ENCODE data around the gene OR6C65. TPM values are rescaled to one million over a fixed set of nuclear protein-coding genes. Genes with fewer than 3 reads are reported as not detected.
"Not testable (repeated sequence)": the region's sequence is repeated elsewhere in the genome, so short reads cannot be mapped to it uniquely, and the experiment has no call there.

The OR6C65 gene
- not detected in 2 replicates for total RNA-seq (2014; rRNA removed; shearing (Covaris generic))

DNA sequence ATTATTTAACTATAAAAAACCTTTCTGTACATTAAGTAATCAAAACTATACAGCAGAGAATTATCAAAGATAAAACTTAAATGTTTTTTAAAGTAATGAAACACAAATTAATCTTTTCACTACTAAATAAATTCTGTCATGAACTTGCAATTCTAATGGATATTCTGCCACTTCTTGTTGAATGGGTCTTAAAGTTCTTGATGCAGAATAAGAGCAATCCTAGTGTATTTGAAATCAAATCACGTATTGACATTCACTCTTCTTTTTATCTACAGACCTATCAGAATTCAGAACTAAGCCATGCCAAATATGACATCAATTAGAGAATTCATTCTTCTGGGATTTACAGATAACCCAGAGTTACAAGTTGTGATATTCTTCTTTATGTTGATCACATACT lies at the start of gene OR6C65:
TSS of gene OR6C65 (plus strand) at position 301 of the 400 bp plus-strand sequence. CDS start at position 301, 0 bp downstream.
- DNase-seq (ENCODE audit: low read depth), result no peak

DNA sequence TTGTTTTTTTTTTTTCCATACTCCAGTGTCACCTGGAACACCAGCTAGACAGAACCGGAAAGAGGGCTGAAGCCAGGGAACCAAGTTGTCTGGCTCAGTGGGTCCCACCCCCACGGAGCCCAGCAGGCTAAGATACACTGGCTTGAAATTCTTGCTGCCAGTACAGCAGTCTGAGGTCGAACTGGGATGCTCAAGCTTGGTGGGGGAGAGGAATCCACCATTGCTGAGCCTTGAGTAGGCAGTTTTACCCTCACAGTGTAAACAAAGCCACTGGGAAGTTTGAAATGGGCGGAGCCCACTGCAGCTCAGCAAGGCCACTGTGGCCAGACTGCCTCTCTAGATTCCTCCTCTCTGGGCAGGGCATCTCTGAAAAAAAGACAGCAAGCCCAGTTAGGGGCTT lies 45.0 kb upstream of the OR6C65 start:
- DNase-seq (ENCODE audit: low read depth), result not testable (repeated sequence)

DNA sequence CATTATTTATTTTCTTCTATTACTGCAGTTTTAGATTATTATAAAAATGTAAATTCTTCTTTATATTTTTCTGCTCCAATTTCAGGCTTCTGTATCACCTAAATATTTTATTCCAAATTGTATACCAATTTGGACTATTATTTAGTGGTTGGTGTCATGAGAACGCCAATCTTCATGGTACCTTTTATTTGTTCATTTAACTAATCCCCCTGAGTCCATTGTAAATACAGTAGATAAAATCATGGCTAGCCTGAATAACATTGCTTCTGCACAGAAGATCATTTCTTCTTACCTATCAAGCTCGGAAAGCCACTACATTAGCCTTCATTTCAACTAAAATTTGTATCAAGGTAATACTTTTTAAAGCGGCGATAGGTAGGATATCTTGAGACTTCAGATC lies 37.7 kb upstream of the OR6C65 start, which contains the start of gene OR6C75:
TSS of gene OR6C75 (plus strand) at position 301 of the 400 bp plus-strand sequence. CDS start 2,136 bp downstream, outside the sequence.
- DNase-seq (ENCODE audit: low read depth), result no peak

DNA sequence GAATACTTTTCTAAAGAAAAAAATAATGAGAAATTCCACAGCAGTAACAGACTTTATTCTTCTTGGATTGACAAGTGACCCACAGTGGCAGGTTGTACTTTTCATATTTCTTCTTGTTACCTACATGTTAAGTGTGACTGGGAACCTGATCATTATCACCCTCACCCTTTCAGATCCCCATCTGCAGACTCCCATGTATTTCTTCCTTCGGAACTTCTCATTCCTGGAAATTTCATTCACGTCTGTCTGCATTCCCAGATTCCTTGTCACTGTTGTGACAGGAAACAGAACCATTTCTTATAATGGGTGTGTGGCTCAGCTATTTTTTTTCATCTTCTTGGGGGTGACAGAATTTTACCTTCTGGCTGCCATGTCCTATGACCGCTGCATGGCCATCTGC lies 35.2 kb upstream of the OR6C65 start:
- DNase-seq (ENCODE audit: low read depth), result no peak

DNA sequence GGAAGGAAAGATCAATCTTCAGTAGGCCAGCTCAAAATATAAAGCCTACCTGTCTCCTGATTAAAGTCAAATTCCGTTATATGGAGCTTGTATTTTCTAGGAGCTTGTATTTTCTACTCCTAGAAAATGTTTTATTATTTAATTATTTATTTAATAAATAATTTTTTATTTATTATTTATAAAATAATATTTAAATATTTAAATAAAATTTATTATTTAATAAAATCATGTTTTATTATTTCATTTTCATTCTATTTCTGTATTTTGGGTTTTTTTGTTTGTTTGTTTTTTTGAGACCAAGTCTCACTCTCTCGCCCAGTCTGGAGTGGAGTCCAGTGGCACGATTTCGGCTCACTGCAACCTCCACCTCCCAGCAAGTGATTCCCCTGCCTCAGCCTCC lies 27.8 kb upstream of the OR6C65 start:
- no peak for DNase-seq (ENCODE audit: low read depth)

DNA sequence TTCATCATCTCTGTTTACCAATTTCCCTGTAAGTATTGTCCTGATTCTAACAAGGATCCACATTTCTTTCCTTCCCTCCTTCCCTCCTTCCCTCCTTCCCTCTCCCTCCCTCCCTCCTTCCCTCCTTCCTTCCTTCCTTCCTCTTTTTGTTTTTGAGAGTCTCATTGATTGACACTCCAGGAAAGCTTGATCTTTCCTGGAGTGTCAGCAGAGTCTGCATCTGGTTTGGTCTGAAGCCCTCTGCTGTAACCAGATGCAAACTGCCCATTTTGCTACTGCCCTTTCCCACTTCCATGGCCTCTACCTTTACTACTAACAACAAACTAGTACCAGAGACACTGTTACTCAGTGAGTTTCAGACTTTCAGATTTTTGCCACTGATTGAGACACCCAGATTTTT lies 14.4 kb upstream of the OR6C65 start:
- no peak for DNase-seq (ENCODE audit: low read depth)

DNA sequence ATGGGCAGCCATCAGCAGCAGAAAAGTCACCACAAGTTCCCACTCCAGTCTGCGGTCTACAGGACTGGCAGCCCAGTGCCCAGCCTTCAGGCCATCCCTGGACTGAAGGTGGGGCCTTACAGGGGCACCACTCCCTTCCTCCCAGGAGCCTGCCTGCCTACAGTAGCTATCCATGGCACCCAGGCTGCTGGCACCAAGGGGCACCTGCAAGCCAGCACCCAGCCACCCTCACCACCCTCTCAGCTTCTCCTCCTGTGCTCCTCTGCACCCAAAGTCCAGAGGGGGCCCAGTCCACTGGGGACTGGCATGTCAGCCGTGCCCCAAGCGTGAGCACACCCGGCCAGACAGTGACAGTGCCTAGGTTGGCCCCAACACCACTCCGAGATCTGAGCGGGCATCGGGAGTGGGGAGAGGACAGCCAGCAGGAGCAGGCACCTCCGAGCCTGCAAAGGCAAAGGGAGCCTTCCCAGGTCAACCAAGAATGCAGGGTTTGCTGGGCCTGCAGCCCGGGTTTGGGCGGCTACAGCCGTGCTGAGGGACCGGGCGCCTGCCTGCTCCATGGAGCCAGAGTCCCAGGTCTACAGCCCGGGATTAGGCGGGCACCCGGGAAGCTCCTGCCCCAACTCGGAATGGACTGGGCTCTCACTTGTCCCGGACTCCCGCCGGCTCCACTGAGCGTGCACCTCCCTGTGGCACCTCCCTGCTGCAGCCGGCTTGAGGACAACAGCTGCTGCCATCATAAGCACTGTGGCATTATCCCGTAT lies 8.1 kb upstream of the OR6C65 start:
- DNase-seq (ENCODE audit: low read depth), result no peak

DNA sequence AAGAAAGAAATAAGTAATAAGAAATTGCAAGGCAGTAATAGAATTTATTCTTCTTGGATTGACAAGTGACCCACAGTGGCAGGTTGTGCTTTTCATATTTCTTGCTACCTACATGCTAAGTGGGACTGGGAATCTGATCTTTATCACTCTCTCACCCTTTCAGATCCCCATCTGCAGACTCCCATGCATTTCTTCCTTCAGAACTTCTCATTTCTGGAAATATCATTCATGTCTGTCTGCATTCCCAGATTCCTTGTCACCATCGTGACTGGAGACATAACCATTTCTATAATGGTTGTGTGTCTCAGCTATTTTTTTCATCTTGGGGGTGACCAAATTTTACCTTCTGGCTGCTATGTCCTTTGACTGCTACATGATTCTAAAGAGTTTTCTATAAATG lies 4.0 kb upstream of the OR6C65 start:
- DNase-seq (ENCODE audit: low read depth), result no peak

DNA sequence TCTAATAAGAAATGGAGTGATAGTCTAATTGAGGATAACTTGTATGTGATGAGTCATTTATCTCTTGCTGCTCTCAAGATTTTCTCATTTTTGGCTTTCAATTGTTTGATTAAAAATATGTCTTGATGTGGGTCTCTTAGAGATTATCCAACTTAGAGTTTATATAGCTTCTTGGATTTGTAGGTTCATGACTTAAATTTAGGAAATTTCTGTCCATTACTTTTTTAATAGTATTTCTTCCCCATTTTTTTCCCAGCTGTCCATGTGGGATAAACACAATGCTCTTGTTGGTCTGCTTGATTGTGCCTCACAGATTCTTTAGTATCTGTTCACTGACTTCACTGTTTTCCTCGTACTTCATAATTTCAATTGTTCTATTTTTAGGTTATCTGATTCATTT lies 7.5 kb downstream of the OR6C65 start:
- no peak for DNase-seq (ENCODE audit: low read depth)

DNA sequence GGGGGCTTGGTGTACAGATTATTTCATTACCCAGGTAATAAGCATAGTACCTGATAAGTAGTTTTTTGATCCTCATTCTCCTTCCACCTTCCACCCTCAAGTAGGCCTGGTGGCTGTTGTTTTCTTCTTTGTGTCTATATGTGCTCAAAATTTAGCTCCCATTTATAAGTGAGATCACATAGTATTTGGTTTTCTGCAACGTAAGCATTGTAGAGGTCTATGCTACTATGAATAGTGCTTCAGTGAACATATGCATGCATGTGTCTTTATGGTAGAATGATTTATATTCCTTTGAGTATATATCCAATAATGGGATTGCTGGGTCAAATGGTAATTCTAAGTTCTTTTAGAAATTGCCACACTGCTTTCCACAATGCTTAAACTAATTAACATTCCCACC lies 8.8 kb downstream of the OR6C65 start:
- DNase-seq (ENCODE audit: low read depth), result not testable (repeated sequence)

DNA sequence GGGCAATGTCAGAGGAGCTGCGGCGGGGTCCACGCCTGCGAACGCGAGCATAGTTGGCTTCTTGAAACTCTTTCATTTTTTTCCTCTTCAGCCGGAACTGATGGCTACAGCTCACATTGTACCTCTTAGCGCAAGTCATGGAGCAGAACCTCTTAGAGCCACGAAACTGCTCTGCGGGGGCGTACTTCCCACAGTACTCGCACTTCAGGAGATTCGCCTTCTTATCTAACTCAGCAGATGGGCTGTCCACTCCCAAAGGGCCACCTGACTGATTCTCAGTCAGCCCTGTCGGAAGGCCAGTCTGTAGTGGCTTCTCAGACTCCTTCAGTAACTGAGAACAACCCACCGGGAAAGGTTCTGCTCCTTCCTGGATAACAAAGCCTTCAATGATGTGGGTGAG lies 11.8 kb downstream of the OR6C65 start:
- not testable (repeated sequence) for DNase-seq (ENCODE audit: low read depth)

DNA sequence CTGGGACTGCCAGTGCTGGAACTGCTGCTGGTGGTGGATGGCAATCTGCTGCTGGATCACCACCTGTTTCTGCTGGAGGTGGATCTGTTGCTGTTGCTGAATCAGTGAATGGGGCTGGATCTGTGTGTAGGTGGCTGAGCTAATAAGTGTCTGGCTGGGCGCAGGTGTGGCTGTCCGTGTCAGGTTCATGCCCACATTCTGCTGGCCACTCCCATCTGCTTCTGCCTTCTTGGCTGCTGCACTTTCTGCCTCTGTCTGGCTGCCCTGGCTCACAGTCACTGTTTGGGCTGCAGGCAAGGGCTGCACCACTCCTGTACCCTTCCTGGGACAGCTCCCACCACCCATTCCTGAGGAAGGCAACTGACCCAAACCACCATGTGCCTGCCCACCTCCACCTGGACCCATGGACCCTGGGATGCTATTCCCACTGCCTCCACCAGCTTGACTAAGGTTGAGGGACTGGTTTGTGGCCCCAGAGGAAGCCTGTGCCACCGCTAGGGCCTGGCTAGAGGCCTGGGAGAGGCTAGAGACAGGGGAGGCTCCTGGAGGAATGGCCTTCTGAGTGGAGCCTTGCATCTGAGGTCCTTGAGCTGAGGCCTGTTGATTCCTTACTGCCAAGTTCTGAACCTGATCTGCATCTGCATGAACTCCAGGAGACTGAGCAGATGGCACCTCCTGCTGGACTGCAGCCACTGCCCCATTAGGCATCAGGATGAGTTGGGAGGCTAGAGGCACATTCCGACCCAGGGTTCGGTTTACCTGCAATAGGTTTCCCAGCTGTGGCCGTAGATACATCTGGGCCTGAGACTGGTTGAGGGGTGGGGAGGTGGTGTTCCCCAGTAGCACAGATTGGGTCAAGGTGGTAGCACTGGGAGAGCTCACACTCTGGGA lies 13.4 kb downstream of the OR6C65 start:
- DNase-seq (ENCODE audit: low read depth), result not testable (repeated sequence)

DNA sequence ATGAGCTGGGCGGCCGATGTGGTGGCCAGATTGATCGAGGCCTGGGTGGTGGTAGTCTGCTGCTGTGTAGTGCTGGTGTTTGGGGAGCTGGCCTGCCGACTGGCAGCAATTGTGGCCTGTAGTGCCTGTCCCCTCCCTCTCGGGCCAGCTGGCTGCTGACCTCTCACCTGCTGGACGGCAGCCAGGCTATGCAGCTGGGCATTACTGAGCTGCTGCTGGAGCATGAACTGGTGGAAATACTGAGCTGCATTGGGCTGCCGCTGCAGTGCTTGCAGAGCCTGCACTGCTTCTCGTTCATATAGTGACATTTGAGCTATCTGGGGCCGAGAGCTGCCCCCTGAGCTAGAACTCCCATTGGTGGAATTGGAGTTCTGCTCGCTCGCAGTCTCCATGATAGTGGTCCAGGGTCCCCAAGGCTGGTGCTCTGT lies 14.1 kb downstream of the OR6C65 start:
- not testable (repeated sequence) for DNase-seq (ENCODE audit: low read depth)

DNA sequence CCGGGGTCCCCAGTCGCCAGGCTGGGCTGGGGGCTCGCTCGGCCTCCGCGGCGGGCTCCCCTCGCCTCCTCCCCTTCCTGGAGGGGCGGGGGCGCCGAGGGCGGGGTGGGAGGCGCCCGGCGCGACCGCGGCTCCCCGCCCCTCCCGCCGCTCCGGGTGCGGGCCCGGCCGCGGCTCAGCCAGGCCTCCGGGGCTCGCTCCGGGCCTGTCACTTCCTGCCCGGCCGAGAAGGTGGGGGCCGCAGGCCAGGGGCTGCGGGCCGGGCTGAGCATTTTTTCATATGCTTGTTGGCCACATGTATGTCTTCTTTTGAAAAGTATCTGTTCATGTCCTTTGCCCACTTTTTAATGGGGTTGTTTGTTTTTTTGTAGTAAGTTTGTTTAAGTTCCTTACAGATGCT lies 14.6 kb downstream of the OR6C65 start:
- DNase-seq (ENCODE audit: low read depth), result not testable (repeated sequence)

DNA sequence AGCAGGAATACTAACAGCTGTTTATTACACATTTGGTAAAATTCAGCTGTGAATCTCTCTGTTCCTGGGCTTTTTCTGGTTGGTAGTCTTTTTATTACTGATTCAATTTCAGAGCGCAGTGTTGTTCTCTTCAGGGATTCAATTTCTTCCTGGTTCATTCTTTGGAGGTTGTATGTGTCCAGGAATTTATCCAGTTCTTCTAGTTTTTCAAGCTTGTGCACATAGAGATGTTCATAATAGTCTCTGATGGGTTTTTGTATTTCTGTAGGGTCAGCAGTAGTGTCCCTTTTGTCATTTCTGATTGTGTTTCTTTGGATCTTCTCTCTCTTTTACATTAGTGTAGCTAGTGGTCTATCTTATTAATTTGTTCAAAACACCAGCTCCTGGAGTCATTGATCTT lies 16.6 kb downstream of the OR6C65 start:
- no peak for DNase-seq (ENCODE audit: low read depth)

DNA sequence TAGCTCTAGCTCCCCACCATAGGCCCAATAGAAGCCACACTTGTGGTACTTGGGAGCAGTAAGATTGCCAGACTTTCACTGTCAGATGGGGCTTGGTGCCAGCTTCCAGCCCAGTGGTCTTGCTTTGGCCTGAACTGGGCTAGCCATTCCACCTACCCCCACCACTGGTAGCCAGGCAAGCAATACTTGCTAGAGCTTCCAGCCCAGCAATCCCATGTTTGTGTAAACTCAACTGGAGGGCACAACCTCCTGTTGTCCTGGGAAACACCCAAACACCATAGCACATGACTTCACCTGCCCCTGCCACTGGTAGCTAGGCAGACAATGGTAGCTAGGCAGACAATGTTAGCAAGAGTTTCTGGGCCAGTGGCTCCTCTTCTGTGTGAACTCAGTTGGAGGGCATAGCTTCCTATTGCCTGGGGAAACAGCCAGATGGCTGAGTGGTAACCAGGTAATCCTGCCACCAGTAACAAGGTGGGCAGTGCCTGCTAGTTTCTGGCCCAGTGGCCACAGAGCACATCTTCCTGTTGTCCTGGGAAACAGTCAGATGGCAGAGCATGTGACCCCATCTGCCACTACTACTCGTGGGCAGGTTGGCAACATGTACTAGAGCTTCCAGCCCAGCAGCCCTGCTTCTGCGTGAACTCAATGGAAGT lies 20.1 kb downstream of the OR6C65 start:
- no peak for DNase-seq (ENCODE audit: low read depth)

DNA sequence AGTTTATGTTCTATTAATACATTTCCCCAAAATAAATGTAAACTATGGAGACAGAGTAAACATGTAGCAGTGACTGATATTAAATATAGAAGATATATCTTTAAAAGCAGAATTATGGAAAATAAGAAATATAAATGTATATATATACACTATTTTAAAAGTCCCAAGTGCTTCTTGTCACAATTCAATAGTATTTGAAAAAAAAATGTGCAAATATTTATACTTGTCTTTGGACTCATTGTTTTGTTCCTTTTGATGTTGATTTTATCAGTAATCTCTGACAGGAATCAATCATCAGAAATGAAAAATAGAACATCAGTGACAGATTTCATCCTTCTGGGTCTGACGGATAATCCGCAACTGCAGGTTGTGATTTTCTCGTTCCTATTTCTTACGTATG lies 25.6 kb downstream of the OR6C65 start, which contains the start of gene OR6C76:
TSS of gene OR6C76 (plus strand) at position 301 of the 400 bp plus-strand sequence. CDS start at position 301, 0 bp downstream.
- DNase-seq (ENCODE audit: low read depth), result no peak

DNA sequence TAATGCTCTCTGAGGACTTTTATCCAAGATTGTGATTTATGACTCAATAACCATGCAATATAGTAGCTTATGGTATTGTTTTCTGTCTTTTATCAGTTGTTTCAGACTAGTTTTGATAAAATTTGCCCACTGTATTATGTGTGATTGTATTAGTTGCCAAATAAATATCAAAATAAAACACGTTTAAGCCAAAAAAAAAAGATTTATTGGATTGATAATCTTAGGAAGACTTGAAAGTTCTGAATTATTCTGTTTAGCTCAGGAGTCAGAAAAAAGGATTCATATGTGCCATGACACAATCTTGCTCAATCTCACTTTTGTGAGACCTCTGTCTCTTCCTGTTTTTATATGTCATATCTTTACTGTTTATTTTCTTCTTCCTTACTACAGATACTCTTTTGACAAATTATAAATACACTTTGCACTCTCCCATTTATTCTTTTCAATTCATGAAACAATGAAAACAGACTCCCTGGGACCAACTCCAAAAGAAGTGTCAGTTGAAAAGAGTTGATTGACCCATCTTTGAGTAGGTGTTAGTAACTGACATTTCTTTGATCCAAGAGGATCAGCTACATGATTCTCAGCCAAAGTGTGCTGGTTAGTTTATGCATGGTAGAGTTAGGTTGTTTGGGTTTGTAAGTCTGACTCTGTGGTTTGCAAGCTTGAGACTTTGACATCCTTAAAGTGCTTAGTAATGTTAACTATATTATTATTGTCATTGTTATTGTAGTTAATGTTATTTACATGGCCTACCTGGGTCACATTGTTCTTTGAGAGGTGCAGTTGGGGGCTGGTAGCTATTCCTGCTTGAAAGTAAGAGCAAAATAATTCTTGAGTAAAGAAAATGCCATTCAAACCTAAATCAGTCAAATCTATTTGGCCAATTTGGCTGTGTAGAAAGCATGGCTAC lies 28.3 kb downstream of the OR6C65 start:
- DNase-seq (ENCODE audit: low read depth), result no peak

DNA sequence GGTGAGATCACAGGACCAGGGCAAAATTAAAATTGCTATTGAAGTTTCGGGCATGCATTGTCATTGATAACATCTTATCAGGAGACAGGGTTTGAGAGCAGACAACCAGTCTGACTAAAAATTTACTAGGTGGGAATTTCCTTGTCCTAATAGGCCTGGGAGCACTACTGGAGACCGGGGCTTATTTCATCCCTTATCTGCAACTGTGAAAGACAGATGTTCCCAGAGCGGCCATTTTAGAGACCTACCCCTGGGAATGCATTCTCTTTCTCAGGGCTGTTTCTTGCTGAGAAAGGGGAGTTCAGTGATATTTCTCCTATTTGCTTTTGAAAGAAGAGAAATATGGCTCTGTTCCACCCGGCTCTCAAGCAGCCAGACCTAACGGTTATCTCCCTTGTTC lies 40.9 kb downstream of the OR6C65 start:
- not testable (repeated sequence) for DNase-seq (ENCODE audit: low read depth)

DNA sequence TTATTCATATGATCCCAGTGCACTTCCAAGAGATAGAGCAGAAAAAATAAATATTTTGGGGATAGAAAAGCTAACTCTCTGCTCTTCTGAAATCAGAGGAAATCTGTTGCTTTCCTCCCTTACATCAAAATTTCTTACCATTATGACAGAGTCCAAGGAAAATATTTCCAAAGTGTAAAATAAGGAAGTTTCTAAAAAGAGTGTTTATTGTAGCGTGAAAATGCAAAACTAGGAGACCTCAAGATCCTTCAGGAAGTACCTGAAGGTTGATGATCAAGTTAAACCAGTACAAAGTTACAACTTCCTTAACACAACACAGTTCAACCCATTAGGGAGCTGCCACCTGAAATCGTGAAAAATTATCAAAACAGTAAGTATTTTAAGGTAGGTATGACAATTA lies 43.4 kb downstream of the OR6C65 start, which contains the start of gene OR6C2:
TSS of gene OR6C2 (plus strand) at position 301 of the 400 bp plus-strand sequence. CDS start 8,138 bp downstream, outside the sequence.
- DNase-seq (ENCODE audit: low read depth), result no peak

DNA sequence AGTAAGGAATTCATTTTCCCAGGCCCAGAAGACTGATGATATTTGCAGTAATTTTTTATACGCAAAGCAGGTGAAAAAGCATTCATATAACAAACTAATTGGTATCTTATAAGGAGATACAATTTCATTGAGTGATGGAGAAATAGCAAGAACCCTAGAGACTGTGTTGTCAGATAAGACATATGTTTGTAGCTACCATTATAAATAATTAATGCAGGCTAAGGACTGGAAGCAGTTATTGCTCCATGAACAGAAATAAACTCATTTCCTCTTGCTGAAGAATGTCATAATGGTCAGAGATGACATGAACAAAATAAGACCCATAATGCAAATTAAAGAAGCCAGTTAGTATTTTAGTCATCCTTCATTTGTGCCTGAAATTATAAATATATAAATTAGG lies 45.0 kb downstream of the OR6C65 start:
- DNase-seq (ENCODE audit: low read depth), result no peak

All from RPMI7951 (cell line).